H7 (cell line): Measurements from ENCODE around the gene ANKLE2. TPM values are rescaled to one million over a fixed set of nuclear protein-coding genes. Genes with fewer than 3 reads are reported as not detected.
"Not testable (repeated sequence)": the region's sequence is repeated elsewhere in the genome, so short reads cannot be mapped to it uniquely, and the experiment has no call there.

Experiments used
- DNase-seq: peaks from one replicate; pipeline ENCODE4 v3.0.0; 2012
- H3K27me3 ChIP-seq: 2 replicates; pipeline ENCODE4 v1.6.0; 2011; ENCODE audit warnings: mild to moderate bottlenecking, low read length; ENCODE audit not compliant: control insufficient read depth, insufficient read depth
- H3K36me3 ChIP-seq: replicated peaks from 2 replicates; pipeline ENCODE4 v1.5.1; 2011; ENCODE audit warnings: low read length; ENCODE audit not compliant: control insufficient read depth, insufficient read depth
- H3K4me3 ChIP-seq: 2 replicates; pipeline ENCODE4 v1.5.1; 2011; ENCODE audit warnings: low read depth, mild to moderate bottlenecking, control low read depth, low read length, moderate library complexity; ENCODE audit not compliant: insufficient read depth
- total RNA-seq: library from RNA; depleted of rRNA; stranded (reverse); fragments of >200 nt; shearing (Covaris generic); gene quantifications from 2 replicates; pipeline ENCODE4 v1.2.3, GENCODE V29; 2014

The ANKLE2 gene
- total RNA-seq, 1 experiment from 2014 or later, result 41.5 TPM

GRCh38 chr12:132710405-132711079 lies 51.1 kb downstream of the ANKLE2 start, which contains the start of gene PGAM5:
Gene PGAM5, plus strand, starts transcription at chr12:132710842. Its CDS starts 35 bp downstream, at chr12:132710877.
- H3K27me3 ChIP-seq, result no peaks in the 10 kb centered on the region

GRCh38 chr12:132710043-132710404 lies 51.6 kb downstream of the ANKLE2 start:
- no peaks in the 10 kb centered on the region for H3K36me3 ChIP-seq
- no peak for DNase-seq
- H3K27me3 ChIP-seq, result no peaks in the 10 kb centered on the region
- H3K4me3 ChIP-seq, result peak overlapping the region; percentile 86

More at GRCh38 chr12:132710405-132711079, 51.1 kb downstream of the ANKLE2 start, which contains the start of gene PGAM5:
- peak within 1 kb of the TSS; percentile 86 for H3K4me3 ChIP-seq
- peak; percentile 96 for DNase-seq
- H3K36me3 ChIP-seq, result no peaks in the 10 kb centered on the region

GRCh38 chr12:132708150-132708549 lies 53.5 kb downstream of the ANKLE2 start:
- DNase-seq, result no peak
- no peaks in the 10 kb centered on the region for H3K36me3 ChIP-seq
- no peak overlapping the region for H3K4me3 ChIP-seq
- H3K27me3 ChIP-seq, result no peaks in the 10 kb centered on the region

- DNase-seq, result no peak
- no peaks in the 10 kb centered on the region for H3K36me3 ChIP-seq
- H3K4me3 ChIP-seq, result no peak overlapping the region
- no peaks in the 10 kb centered on the region for H3K27me3 ChIP-seq
Observed at GRCh38 chr12:132707241-132707640, 54.4 kb downstream of the ANKLE2 start.

- Histone ChIP-seq H3K4me3 (no peak overlapping the region), H3K36me3 (no peaks in the 10 kb centered on the region; the same call in 1 of the 2 replicates), H3K27me3 (no peaks in the 10 kb centered on the region)
- DNase-seq, result no peak
Observed at GRCh38 chr12:132703641-132704040, 58.0 kb downstream of the ANKLE2 start.

GRCh38 chr12:132702640-132703039 lies 59.0 kb downstream of the ANKLE2 start:
- H3K4me3 ChIP-seq, result no peak overlapping the region
- peak; percentile 72 for DNase-seq
- H3K36me3 ChIP-seq, result no peaks in the 10 kb centered on the region; the same call in 1 of the 2 replicates
- H3K27me3 ChIP-seq, result no peaks in the 10 kb centered on the region

GRCh38 chr12:132700212-132700822 lies 61.3 kb downstream of the ANKLE2 start:
- Histone ChIP-seq H3K36me3 (no peaks in the 10 kb centered on the region; the same call in 1 of the 2 replicates), H3K4me3 (no peak overlapping the region), H3K27me3 (no peaks in the 10 kb centered on the region)
- no peak for DNase-seq

GRCh38 chr12:132698341-132698740 lies 63.3 kb downstream of the ANKLE2 start:
- DNase-seq, result no peak
- Histone ChIP-seq H3K27me3 (no peaks in the 10 kb centered on the region), H3K36me3 (no peaks in the 10 kb centered on the region; the same call in 1 of the 2 replicates), H3K4me3 (no peak overlapping the region)

GRCh38 chr12:132695431-132695830 lies 66.2 kb downstream of the ANKLE2 start:
- Histone ChIP-seq H3K27me3 (no peaks in the 10 kb centered on the region), H3K36me3 (peaks cover 2% of the 10 kb centered on the region; the same call in 1 of the 2 replicates), H3K4me3 (no peak overlapping the region)

GRCh38 chr12:132694888-132695287 lies 66.7 kb downstream of the ANKLE2 start:
- H3K4me3 ChIP-seq, H3K36me3 ChIP-seq, H3K27me3 ChIP-seq, DNase-seq: not testable (repeated sequence)

More at GRCh38 chr12:132695431-132695830, 66.2 kb downstream of the ANKLE2 start:
- DNase-seq, result no peak

GRCh38 chr12:132692030-132692429 lies 69.6 kb downstream of the ANKLE2 start:
- H3K27me3 ChIP-seq, H3K36me3 ChIP-seq, DNase-seq, H3K4me3 ChIP-seq: not testable (repeated sequence)

GRCh38 chr12:132690112-132690511 lies 71.5 kb downstream of the ANKLE2 start:
- peaks cover 6% of the 10 kb centered on the region for H3K27me3 ChIP-seq
- peaks cover 3% of the 10 kb centered on the region for H3K36me3 ChIP-seq
- no peak overlapping the region for H3K4me3 ChIP-seq
- no peak for DNase-seq

- Histone ChIP-seq H3K27me3 (peaks cover 6% of the 10 kb centered on the region), H3K4me3 (peak overlapping the region; percentile 12), H3K36me3 (peaks cover 3% of the 10 kb centered on the region)
- DNase-seq, result no peak
Observed at GRCh38 chr12:132689227-132689626, 72.4 kb downstream of the ANKLE2 start.

- DNase-seq, result peak; percentile 100
- peaks cover 6% of the 10 kb centered on the region for H3K27me3 ChIP-seq
- peak within 1 kb of the TSS; percentile 66 for H3K4me3 ChIP-seq
- peaks cover 3% of the 10 kb centered on the region for H3K36me3 ChIP-seq
Observed at GRCh38 chr12:132687211-132688164, 74.1 kb downstream of the ANKLE2 start, which contains the start of the genes POLE and PXMP2. Gene POLE, minus strand, starts transcription at chr12:132687342. Its CDS starts 27 bp downstream, at chr12:132687315. Gene PXMP2, plus strand, starts transcription at chr12:132687587. Its CDS starts 84 bp downstream, at chr12:132687671.
